Heart left ventricle (tissue), 13 donors: ENCODE measurements around the gene PARP1.

Source experiments
- POLR2A ChIP-seq, 2 donors: fragments of 450-650 bp; IDR thresholded peaks; one replicate each; pipeline ENCODE4 v1.6.1; 2017; ENCODE audit warnings: antibody characterized with exemption in 2 of 2, mild to moderate bottlenecking in 2 of 2, moderate library complexity in 2 of 2
- TF ChIP-seq, protein P1 (sequence below), 12 donors: fragments of 200-600 bp; sonication (generic) in 4 of 12; IDR thresholded peaks; one replicate each; pipeline versions ENCODE4 v1.5.0 to v1.8.0; 2018 to 2022; ENCODE audit warnings: antibody characterized with exemption in 12 of 12, mild to moderate bottlenecking in 5 of 12
- donor health status: ischemic (EF 13 %, LVEDD 7.1; RV severe dilation, severe dysfunction).
- donor health status: DM: no; HTN: yes; CAD: no.
- donor health status: DM: no; HTN: no; CAD: no.
- donor health status: ischemic (EF 25% LVEDD 6.9; RV normal size, moderate dysfunction).
- donor health status: ischemic (EF 25% LVEDD 5.7; RV mildly dilated, moderate dysfunction).
- donor health status: ischemic (EF 35%, LVEDD 5.7; RV mildly dilated, moderate dysfunction).
- donor health status: nonischemic (EF 11% LVEDD 7.7; RV severe dilation, severe dysfunction).
- donor health status: DM: yes; HTN: yes; CAD: no.
- donor health status: PGD.
- donor health status: ischemic (EF 29% LVEDD 5.4; RV normal size, mild dysfunction).
- donor health status: nonischemic (EF 23%, LVEDD 6.1; RV moderate dilation, normal function).

DNA sequence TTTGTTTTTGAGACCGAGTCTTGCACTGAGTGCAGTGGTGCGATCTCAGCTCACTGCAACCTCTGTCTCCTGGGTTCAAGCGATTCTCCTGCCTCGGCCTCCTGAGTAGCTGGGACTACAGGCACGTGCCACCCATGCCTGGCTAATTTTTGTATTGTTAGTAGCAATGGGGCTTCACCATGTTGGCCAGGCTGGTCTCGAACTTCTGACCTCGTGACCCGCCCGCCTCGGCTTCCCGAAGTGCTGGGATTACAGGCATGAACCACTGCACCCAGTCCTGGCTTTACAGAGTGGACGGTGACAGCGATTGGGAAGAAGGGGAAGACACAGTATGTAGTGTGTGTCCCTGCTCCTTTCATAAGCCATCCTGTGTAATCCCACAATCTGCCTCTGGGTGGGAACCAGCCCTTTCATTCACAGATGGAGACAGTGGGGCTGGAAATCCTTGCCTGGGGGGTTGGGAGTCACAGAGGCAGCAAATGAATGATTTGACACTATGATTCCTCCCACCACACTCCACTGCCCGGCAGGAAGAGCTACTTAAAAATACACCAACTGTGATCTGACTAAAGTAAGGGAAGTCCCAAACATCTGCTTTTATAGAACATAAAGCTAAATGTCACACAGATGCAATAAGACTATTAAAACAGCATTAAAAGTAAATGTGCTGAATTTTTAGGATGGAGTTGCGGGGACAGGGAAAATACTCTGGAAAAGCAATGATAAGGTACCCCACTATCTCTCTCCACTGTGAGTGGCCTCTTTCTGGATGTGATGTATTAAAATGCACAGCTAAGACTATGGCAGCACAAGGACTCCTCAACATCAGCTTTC, 4.5 kb downstream of the PARP1 start:
- TF ChIP-seq, protein P1, sequence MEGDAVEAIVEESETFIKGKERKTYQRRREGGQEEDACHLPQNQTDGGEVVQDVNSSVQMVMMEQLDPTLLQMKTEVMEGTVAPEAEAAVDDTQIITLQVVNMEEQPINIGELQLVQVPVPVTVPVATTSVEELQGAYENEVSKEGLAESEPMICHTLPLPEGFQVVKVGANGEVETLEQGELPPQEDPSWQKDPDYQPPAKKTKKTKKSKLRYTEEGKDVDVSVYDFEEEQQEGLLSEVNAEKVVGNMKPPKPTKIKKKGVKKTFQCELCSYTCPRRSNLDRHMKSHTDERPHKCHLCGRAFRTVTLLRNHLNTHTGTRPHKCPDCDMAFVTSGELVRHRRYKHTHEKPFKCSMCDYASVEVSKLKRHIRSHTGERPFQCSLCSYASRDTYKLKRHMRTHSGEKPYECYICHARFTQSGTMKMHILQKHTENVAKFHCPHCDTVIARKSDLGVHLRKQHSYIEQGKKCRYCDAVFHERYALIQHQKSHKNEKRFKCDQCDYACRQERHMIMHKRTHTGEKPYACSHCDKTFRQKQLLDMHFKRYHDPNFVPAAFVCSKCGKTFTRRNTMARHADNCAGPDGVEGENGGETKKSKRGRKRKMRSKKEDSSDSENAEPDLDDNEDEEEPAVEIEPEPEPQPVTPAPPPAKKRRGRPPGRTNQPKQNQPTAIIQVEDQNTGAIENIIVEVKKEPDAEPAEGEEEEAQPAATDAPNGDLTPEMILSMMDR (IDR thresholded peaks at IDR 0.05) = peak in 6 of 12 donors; percentile 13 to 26 (median 20)
- no peak for TF ChIP-seq POLR2A (IDR thresholded peaks at IDR 0.05)
